ENCODE measurements around the gene MCC.

GRCh38 chr5:113507601-113508000 lies 19.3 kb upstream of the MCC start:
- TF ChIP-seq REST (IDR thresholded peaks at IDR 0.05; ENCODE audit: insufficient read depth in 1 of 2, low read depth in 2 of 2, low read length in 2 of 2) (no peak), POLR2AphosphoS5 (IDR thresholded peaks at IDR 0.05; ENCODE audit: low read depth, low read length) (no peak), TAF1 (IDR thresholded peaks at IDR 0.05; ENCODE audit: borderline replicate concordance, insufficient read depth, low read length) (no peak)
